ENCODE results near the gene SRC.

The SRC gene

DNA sequence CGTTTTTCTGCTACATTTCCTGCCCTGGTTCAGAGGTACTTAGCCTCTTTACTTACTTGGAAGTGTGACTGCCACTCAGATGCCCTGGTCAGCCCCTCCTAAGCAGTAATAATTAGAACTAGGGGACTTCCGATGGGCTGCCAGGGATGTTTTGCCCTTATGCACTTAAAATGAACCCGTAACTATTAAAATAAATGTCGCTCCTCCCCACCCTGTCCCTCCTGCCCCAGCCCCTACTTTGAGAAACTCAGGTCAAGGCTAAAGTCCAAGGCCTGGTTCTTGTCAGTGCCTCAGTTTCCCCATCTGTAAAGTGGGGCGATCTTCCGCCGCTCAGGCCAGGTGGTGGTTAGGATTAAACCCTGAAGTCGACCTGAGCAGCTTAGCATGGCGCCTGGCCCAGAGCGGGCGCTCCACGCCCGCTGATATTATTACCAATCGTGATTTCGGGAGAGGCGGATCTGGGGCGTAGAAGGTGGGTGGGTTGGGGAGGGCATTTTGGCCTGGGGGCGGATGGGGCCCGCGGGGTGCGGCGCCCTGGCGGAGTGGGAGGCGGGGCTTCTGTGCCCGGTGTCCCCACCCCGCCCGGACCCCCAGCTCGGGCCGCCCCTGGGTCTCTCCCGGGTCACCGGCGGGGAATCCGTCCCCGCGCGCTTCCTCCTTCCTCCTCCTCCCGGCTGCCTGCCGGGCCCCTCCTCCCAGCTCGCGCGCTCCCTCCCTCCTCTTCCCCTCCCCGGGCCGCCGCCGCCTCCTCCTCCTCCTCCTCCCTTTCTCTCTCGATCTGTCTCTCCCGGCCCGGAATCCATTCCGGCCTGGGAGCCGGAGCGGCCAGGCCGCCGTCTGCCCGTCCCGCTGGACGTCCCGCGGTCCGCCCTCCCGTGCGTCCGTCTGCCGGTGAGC is at the start of gene SRC:
TSS of gene SRC (plus strand) at position 802 of the 897 bp plus-strand sequence. CDS start 38,014 bp downstream, outside the sequence.
- DNase-seq (ENCODE audit: low read depth in 2 of 2, low spot score in 1 of 2) = no peak

- no peak for DNase-seq (ENCODE audit: low read depth in 2 of 2, low spot score in 1 of 2)
These were observed 49.6 kb upstream of the SRC start for GRCh38 chr20:37296371-37296770.

GRCh38 chr20:37297066-37297736 is 48.7 kb upstream of the SRC start:
- DNase-seq (ENCODE audit: low read depth in 2 of 2, low spot score in 1 of 2) = no peak

DNA sequence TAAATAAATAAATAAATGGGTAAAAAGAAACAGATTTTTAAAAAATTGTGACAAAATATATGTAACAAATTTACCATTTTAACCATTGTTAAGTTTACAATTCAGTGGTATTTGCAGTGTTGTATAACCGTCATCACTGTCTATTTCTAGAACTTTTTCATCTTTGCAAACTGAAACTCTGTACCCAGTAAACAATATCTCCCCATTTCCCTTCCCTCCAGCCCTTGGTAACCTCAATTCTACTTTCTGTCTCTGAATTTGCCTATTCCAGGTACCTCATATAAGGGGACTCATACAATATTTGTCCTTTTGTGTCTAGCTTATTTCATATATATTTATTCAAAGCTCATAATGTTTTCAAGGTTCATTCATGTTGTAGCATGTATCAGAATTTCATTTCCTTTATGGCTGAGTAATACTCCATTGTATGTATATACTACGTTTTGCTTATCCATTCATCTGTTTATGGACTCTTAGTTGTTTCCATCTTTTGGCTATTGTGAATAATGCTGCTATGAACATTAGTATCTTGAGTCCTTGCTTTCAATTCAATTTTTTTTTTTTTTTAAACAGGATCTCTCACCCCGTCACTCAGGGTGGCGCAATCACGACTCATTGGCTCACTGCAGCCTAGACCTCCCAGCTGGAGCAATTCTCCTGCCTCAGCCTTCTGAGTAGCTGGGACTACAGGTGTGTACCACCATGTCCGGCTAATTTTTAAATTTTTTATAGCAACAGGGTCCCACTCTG is 47.6 kb upstream of the SRC start:
- DNase-seq (ENCODE audit: low read depth in 2 of 2, low spot score in 1 of 2) = no peak

DNA sequence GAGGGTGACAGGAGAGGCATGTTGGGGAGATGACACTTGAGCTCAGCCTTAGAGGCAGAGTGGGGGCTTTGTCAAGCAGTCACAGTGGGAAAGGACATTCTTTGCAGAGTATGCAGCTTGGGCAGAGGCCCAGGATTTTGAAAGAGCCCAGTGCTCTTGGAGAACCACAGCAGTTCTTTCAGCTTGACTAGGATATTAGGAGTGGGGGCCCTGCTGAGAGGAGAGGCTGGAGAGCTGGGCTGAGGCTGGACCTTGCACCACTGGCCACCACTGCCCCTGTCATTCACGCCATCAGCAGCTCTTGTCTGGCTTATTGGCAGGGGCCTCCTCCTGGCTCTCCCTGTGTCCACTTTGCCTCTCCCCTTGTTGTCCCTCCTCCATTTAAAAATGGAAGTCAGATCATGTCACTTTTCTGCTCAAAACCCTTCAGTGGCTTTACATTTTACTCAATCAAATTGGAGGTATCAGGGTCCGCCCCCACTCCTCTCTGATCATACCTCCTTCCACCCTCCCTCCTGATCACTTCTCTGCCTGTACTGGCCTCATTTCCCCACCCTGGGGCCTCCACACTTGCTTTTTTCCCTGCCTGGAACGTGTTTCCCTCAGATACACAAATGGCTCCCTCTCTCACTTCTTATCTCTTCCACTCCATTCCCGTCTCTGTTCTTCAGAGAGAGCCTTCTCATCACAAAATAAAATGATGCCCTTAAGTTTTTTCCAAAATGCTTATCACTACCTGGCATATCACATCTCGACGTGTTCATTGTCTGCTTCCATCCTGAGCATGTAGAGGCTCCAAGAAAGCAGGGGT is 46.0 kb upstream of the SRC start:
- no peak for DNase-seq (ENCODE audit: low read depth in 2 of 2, low spot score in 1 of 2)

DNA sequence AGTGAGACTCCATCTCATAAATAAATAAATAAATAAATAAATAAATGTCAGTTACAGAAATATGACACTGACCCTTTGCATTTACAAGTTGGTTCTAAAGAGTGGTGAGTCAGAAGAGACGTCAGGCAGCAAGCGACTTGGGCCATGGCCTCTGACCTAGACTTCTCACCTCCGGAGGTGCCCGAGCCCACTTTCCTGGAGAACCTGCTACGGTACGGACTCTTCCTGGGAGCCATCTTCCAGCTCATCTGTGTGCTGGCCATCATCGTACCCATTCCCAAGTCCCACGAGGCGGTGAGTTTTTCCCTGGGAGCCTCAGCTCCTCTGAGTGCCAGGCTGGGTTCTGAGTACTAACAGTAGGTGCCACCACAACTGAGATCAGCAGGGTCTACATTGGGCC is 44.8 kb upstream of the SRC start:
- no peak for DNase-seq (ENCODE audit: low read depth in 2 of 2, low spot score in 1 of 2)

DNA sequence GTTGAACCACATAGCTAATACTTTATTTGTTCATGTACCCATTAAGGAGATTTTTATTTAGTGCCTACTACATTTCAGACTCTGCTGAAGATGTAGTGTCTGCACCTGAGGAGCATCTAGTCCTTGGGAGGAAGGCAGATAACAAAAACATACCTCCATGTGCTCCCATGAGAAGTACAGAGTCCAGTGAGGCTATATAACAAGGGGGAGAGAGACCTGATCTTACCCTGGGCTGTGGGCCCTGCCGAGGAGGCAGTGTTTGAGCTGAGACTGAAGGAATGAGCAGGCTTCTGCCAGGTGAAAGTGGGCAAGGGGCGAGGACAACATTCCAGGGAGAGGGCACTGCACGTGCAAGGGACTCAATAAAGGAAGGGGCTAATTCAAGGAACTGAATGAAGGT is 44.4 kb upstream of the SRC start:
- no peak for DNase-seq (ENCODE audit: low read depth in 2 of 2, low spot score in 1 of 2)

GRCh38 chr20:37302981-37303380 is 43.0 kb upstream of the SRC start:
- no peak for DNase-seq (ENCODE audit: low read depth in 2 of 2, low spot score in 1 of 2)

- DNase-seq (ENCODE audit: low read depth in 2 of 2, low spot score in 1 of 2) = no peak
These were observed 42.3 kb upstream of the SRC start for GRCh38 chr20:37303637-37304036.

- DNase-seq (ENCODE audit: low read depth in 2 of 2, low spot score in 1 of 2) = no peak
These were observed 40.9 kb upstream of the SRC start for GRCh38 chr20:37305079-37305478.

GRCh38 chr20:37305839-37306238 is 40.1 kb upstream of the SRC start:
- no peak for DNase-seq (ENCODE audit: low read depth in 2 of 2, low spot score in 1 of 2)

GRCh38 chr20:37308086-37309050 is 37.6 kb upstream of the SRC start:
- no peak for DNase-seq (ENCODE audit: low read depth in 2 of 2, low spot score in 1 of 2)

GRCh38 chr20:37309290-37309689 is 36.6 kb upstream of the SRC start:
- DNase-seq (ENCODE audit: low read depth in 2 of 2, low spot score in 1 of 2) = no peak

GRCh38 chr20:37309936-37310590 is 35.9 kb upstream of the SRC start:
- no peak for DNase-seq (ENCODE audit: low read depth in 2 of 2, low spot score in 1 of 2)

DNA sequence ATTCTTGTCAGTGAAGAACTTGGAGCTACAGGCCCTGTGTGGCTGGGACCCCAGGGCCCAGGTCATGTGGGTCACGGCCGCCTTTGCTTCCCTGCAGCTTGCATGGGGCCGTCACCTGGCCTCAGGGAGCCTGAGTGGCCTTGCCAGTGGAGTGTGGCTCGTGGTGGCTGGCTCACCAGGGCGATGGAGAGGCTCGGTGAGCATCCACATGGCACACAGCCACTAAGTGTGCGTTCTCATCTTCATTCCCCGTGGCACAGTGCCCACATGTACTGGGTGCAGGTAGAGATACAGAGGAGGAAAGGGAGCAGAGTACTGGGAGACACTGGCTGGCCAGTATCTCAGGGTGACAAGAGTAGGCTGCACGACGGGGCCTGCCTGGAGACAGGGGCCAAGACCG is 35.0 kb upstream of the SRC start:
- no peak for DNase-seq (ENCODE audit: low read depth in 2 of 2, low spot score in 1 of 2)

- no peak for DNase-seq (ENCODE audit: low read depth in 2 of 2, low spot score in 1 of 2)
These were observed 34.1 kb upstream of the SRC start for GRCh38 chr20:37311710-37312355.

GRCh38 chr20:37313546-37314091 is 32.3 kb upstream of the SRC start:
- DNase-seq (ENCODE audit: low read depth in 2 of 2, low spot score in 1 of 2) = no peak

GRCh38 chr20:37314099-37314498 is 31.8 kb upstream of the SRC start:
- no peak for DNase-seq (ENCODE audit: low read depth in 2 of 2, low spot score in 1 of 2)

Measured in stimulated activated CD8-positive, alpha-beta memory T cell treated with anti-CD3 and anti-CD28 coated beads, Interleukin-4, amount 100 ng/mL, for 4 hours (primary cell).